MCF 10A (cell line): Measurements from ENCODE around the gene MGAT3. TPM values are rescaled to one million over a fixed set of nuclear protein-coding genes. Genes with fewer than 3 reads are reported as not detected.

Experiments
- BruUV-seq: library from RNA; stranded (reverse); fragments of 400-500 nt; replicated peaks from 2 replicates; lab custom pipeline; 2021; lab: Mats Ljungman, UMichigan
- CTCF ChIA-PET: fragments of 300-600 bp; sonication (Branson Sonifier 250); formaldehyde crosslinking; extraction: SDS; loops from one replicate; lab custom pipeline; 2021; ENCODE audit warnings: antibody characterized with exemption, inconsistent platforms; lab: Yijun Ruan, JAX
- POLR2A ChIA-PET: fragments of 300-600, 350-650 bp; sonication (Branson Sonifier 250); formaldehyde crosslinking; extraction: SDS; loops from one replicate; lab custom pipeline; 2020; ENCODE audit warnings: antibody characterized with exemption, inconsistent platforms; lab: Yijun Ruan, JAX
- DNase-seq: peaks from one replicate; pipeline ENCODE4 v3.0.0-alpha.2; 2018; ENCODE audit not compliant: unreplicated experiment
- H3K27ac Mint-ChIP-seq: one replicate; pipeline ENCODE4 v1.8.0; 2022; ENCODE audit warnings: mild to moderate bottlenecking, low read depth, mixed read lengths; ENCODE audit not compliant: unreplicated experiment
- H3K27me3 Mint-ChIP-seq: one replicate; pipeline ENCODE4 v1.8.0; 2022; ENCODE audit warnings: mixed read lengths; ENCODE audit not compliant: insufficient read depth, unreplicated experiment
- H3K36me3 Mint-ChIP-seq: one replicate; pipeline ENCODE4 v1.8.0; 2022; ENCODE audit warnings: mild to moderate bottlenecking, moderate library complexity, mixed read lengths; ENCODE audit not compliant: insufficient read depth, unreplicated experiment
- H3K4me1 Mint-ChIP-seq: one replicate; pipeline ENCODE4 v1.8.0; 2022; ENCODE audit warnings: mixed read lengths; ENCODE audit not compliant: insufficient read depth, unreplicated experiment
- H3K4me3 Mint-ChIP-seq: one replicate; pipeline ENCODE4 v1.8.0; 2022; ENCODE audit warnings: mild to moderate bottlenecking, moderate library complexity, mixed read lengths; ENCODE audit not compliant: unreplicated experiment
- H3K9me3 Mint-ChIP-seq: one replicate; pipeline ENCODE4 v1.8.0; 2022; ENCODE audit warnings: mixed read lengths; ENCODE audit not compliant: unreplicated experiment
- CTCF ChIP-seq: fragments of 200-600 bp; IDR thresholded peaks from one replicate; pipeline ENCODE4 v1.8.0; 2022; ENCODE audit warnings: antibody characterized with exemption, mild to moderate bottlenecking; ENCODE audit not compliant: unreplicated experiment
- intact Hi-C: fragments of 100-400 bp; cut with micrococcal nuclease; formaldehyde crosslinking; loops from 2 replicates; pipeline ENCODE4 v1.14.1; 2022
- total RNA-seq: library from RNA; stranded (reverse); gene quantifications from 2 replicates; pipeline ENCODE4 v1.2.3, GENCODE V29; 2022

MGAT3 gene
- total RNA-seq, 1 experiment from 2014 or later = not detected

- no peaks in the 10 kb centered on the region for H3K27me3 Mint-ChIP-seq
- H3K9me3 Mint-ChIP-seq = no peaks in the 10 kb centered on the region
- peak; percentile 54 for DNase-seq
- intact Hi-C loops = no loop called here
- H3K4me1 Mint-ChIP-seq = peaks cover 8% of the 10 kb centered on the region
- POLR2A ChIA-PET = interaction anchor here (0.6 kb wide), 1 partner anchor 65 kb away, joined by 3 read pairs; a partner anchor contains a TSS
- no peaks in the 10 kb centered on the region for H3K36me3 Mint-ChIP-seq
- TF ChIP-seq CTCF = no peak
- H3K4me3 Mint-ChIP-seq = no peak overlapping the region
- peak overlapping the region; percentile 7 for H3K27ac Mint-ChIP-seq
- CTCF ChIA-PET = no interaction called here
- BruUV-seq = no TSS peak
Measured at GRCh38 chr22:39439170-39439569, 17.6 kb upstream of the MGAT3 start.

- Mint-ChIP-seq H3K4me3 (no peak overlapping the region), H3K27me3 (no peaks in the 10 kb centered on the region), H3K27ac (no peak overlapping the region), H3K36me3 (no peaks in the 10 kb centered on the region), H3K4me1 (peaks cover 8% of the 10 kb centered on the region), H3K9me3 (no peaks in the 10 kb centered on the region)
- intact Hi-C loops = no loop called here
- ChIA-PET POLR2A (interaction anchor here (0.6 kb wide), 1 partner anchor 18 kb away, joined by 3 read pairs; no protein-coding TSS in a partner anchor), CTCF (interaction anchor here (0.8 kb wide), 1 partner anchor 73 kb away, joined by 4 read pairs; no protein-coding TSS in a partner anchor)
- DNase-seq = no peak
- BruUV-seq = no TSS peak
- TF ChIP-seq CTCF = no peak
Measured at GRCh38 chr22:39443398-39443797, 13.4 kb upstream of the MGAT3 start.

- Mint-ChIP-seq H3K36me3 (no peaks in the 10 kb centered on the region), H3K4me3 (no peak overlapping the region), H3K27ac (no peak overlapping the region), H3K27me3 (no peaks in the 10 kb centered on the region), H3K4me1 (peaks cover 2% of the 10 kb centered on the region), H3K9me3 (no peaks in the 10 kb centered on the region)
- BruUV-seq = no TSS peak
- no peak for TF ChIP-seq CTCF
- intact Hi-C loops = no loop called here
- ChIA-PET CTCF (interaction anchor here (0.8 kb wide), 1 partner anchor 72 kb away, joined by 4 read pairs; no protein-coding TSS in a partner anchor), POLR2A (no interaction called here)
- no peak for DNase-seq
Measured at GRCh38 chr22:39444247-39444800, 12.5 kb upstream of the MGAT3 start.

GRCh38 chr22:39444937-39445465 lies 11.8 kb upstream of the MGAT3 start:
- POLR2A ChIA-PET = no interaction called here
- intact Hi-C loops = no loop called here
- TF ChIP-seq CTCF = no peak
- Mint-ChIP-seq H3K36me3 (no peaks in the 10 kb centered on the region), H3K27ac (no peak overlapping the region), H3K4me3 (no peak overlapping the region), H3K9me3 (no peaks in the 10 kb centered on the region), H3K4me1 (no peaks in the 10 kb centered on the region), H3K27me3 (peaks cover 6% of the 10 kb centered on the region)
- CTCF ChIA-PET = no interaction called here
- DNase-seq = no peak
- no TSS peak for BruUV-seq
